ENCODE results near the gene ZNF536. TPM values are rescaled to one million over a fixed set of nuclear protein-coding genes. Genes with fewer than 3 reads are reported as not detected.

The ZNF536 gene
- total and polyA plus RNA-seq, 2 of the 13 experiments (the other 11 are each of a cell fraction or from before 2014, with no cell fraction given), result not detected

DNA sequence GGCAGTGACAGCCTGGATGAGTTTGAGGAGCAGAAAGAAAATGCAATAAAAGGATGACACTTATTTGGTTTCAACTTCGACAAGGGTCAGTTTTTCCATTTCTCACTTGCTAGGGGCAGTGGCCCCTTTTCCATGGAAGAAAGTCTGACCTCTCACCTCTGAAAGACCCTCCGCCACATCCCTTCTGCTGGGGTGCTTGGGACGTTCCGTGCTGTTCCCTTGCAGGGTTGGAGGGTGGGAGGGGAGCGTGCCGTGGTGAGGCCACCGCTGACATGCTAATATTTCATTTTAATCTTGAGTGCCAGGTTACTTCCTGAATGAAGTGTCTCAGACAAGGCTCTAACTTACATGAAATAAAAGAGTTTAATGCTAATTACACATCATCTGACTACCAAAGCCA, 5.2 kb upstream of the ZNF536 start:
- Histone ChIP-seq H3K4me2 (ENCODE audit: low read depth, low read length) (no peak overlapping the region), H2AFZ (ENCODE audit: low read length) (no peak overlapping the region), H3K36me3 (replicated peaks in 1 of 2; ENCODE audit: control insufficient read depth in 1 of 2, insufficient read depth in 2 of 2, low read length in 2 of 2) (no peaks in the 10 kb centered on the region), H3K27ac (ENCODE audit: extremely low read length, insufficient read depth, low read length) (no peak overlapping the region), H3K79me2 (ENCODE audit: insufficient read depth, low read length) (no peaks in the 10 kb centered on the region), H3K27me3 (ENCODE audit: control insufficient read depth in 1 of 2, insufficient read depth in 2 of 2, low read length in 2 of 2) (peaks cover 0 to 15% of the 10 kb centered on the region in 2 experiments; a peak in 3 of 5 replicates), H3K9ac (ENCODE audit: insufficient read depth, low read depth, low read length) (no peak overlapping the region), H4K20me1 (ENCODE audit: insufficient read depth, low read length) (no peaks in the 10 kb centered on the region), H3K4me3 (replicated peaks in 1 of 3; ENCODE audit: insufficient read depth in 1 of 3, low read depth in 2 of 3, low read length in 3 of 3) (no peak overlapping the region), H3K4me1 (ENCODE audit: insufficient read depth, low read length) (peaks cover 6% of the 10 kb centered on the region), H3K9me3 (ENCODE audit: low read length) (no peaks in the 10 kb centered on the region)
- ChIA-PET CTCF (ENCODE audit: low intra/inter-chr PET ratio, low total read pairs) (no interaction called here), POLR2A (no interaction called here)
- TF ChIP-seq NFIB (CRISPR knock-in tag; IDR thresholded peaks at IDR 0.05; ENCODE audit: borderline replicate concordance), result no peak
- no peak for TF ChIP-seq ZNF556 (CRISPR knock-in tag; IDR thresholded peaks at IDR 0.05; ENCODE audit: borderline replicate concordance)
- no peak for TF ChIP-seq ZFP37 (CRISPR knock-in tag; IDR thresholded peaks at IDR 0.05; ENCODE audit: borderline replicate concordance)
- TF ChIP-seq ZNF367 (CRISPR knock-in tag; IDR thresholded peaks at IDR 0.05; ENCODE audit: borderline replicate concordance), result no peak
- no peak for TF ChIP-seq ZMAT3 (CRISPR knock-in tag; conservative IDR thresholded peaks at IDR 0.05)
- no peak for TF ChIP-seq ZNF7 (CRISPR knock-in tag; IDR thresholded peaks at IDR 0.05)
- TF ChIP-seq ZNF263 (CRISPR knock-in tag; IDR thresholded peaks at IDR 0.05), result no peak
- TF ChIP-seq FIP1L1 (IDR thresholded peaks at IDR 0.05; ENCODE audit: borderline replicate concordance, insufficient read depth, low read depth, low read length), result no peak
- no peak for TF ChIP-seq ZNF549 (CRISPR knock-in tag; IDR thresholded peaks at IDR 0.05)
- TF ChIP-seq ERF (CRISPR knock-in tag; IDR thresholded peaks at IDR 0.05), result no peak
- TF ChIP-seq XBP1 (CRISPR knock-in tag; IDR thresholded peaks at IDR 0.05), result no peak
- TF ChIP-seq, protein P1, sequence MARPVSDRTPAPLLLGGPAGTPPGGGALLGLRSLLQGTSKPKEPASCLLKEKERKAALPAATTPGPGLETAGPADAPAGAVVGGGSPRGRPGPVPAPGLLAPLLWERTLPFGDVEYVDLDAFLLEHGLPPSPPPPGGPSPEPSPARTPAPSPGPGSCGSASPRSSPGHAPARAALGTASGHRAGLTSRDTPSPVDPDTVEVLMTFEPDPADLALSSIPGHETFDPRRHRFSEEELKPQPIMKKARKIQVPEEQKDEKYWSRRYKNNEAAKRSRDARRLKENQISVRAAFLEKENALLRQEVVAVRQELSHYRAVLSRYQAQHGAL (CRISPR knock-in tag; IDR thresholded peaks at IDR 0.05; ENCODE audit: not compliant biosample characterization), result no peak
- TF ChIP-seq ETV6 (CRISPR knock-in tag; conservative IDR thresholded peaks at IDR 0.05), result no peak
- TF ChIP-seq, protein P2, sequence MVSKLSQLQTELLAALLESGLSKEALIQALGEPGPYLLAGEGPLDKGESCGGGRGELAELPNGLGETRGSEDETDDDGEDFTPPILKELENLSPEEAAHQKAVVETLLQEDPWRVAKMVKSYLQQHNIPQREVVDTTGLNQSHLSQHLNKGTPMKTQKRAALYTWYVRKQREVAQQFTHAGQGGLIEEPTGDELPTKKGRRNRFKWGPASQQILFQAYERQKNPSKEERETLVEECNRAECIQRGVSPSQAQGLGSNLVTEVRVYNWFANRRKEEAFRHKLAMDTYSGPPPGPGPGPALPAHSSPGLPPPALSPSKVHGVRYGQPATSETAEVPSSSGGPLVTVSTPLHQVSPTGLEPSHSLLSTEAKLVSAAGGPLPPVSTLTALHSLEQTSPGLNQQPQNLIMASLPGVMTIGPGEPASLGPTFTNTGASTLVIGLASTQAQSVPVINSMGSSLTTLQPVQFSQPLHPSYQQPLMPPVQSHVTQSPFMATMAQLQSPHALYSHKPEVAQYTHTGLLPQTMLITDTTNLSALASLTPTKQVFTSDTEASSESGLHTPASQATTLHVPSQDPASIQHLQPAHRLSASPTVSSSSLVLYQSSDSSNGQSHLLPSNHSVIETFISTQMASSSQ (IDR thresholded peaks at IDR 0.05; ENCODE audit: low read depth), result no peak
- TF ChIP-seq, protein P2 (CRISPR knock-in tag; IDR thresholded peaks at IDR 0.05; ENCODE audit: borderline replicate concordance), result no peak
- TF ChIP-seq, protein P3, sequence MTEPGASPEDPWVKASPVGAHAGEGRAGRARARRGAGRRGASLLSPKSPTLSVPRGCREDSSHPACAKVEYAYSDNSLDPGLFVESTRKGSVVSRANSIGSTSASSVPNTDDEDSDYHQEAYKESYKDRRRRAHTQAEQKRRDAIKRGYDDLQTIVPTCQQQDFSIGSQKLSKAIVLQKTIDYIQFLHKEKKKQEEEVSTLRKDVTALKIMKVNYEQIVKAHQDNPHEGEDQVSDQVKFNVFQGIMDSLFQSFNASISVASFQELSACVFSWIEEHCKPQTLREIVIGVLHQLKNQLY (CRISPR knock-in tag; IDR thresholded peaks at IDR 0.05), result no peak
- no peak for TF ChIP-seq RARA (CRISPR knock-in tag; IDR thresholded peaks at IDR 0.05)
- TF ChIP-seq FOXM1 (CRISPR knock-in tag; IDR thresholded peaks at IDR 0.05), result no peak
- intact Hi-C loops (cut with micrococcal nuclease; ENCODE audit: unreplicated experiment) (no loop called here), in situ Hi-C loops (cut with HindIII; ENCODE audit: extremely low pct_ligation_motif_present, low pct_unique_long_range_greater_than_20kb) (no loop called here)
- ATAC-seq (no peak), FAIRE-seq (no peak), DNase-seq (ENCODE audit: low spot score) (no peak)
- no TSS peak for BruUV-seq (replicated peaks)
- 43% methylated on average over 1 of the region's 7 CpGs for WGBS (ENCODE audit: low lambda C conversion rate)
